GM23248 (cell line): ENCODE results near the gene MOXD1. TPM values are rescaled to one million over a fixed set of nuclear protein-coding genes. Genes with fewer than 3 reads are reported as not detected.

Experiments
- DNase-seq: peaks from one replicate; pipeline ENCODE4 v3.0.0-alpha.2; 2015
- H2AFZ ChIP-seq: fragments of 200-600 bp; sonication (generic); 2 replicates; pipeline ENCODE4 v1.6.1; 2016; ENCODE audit warnings: antibody characterized with exemption
- H3F3A ChIP-seq: fragments of 200-600 bp; sonication (generic); 2 replicates; pipeline ENCODE4 v1.6.1; 2016; ENCODE audit warnings: mild to moderate bottlenecking, antibody characterized with exemption, mixed run types; ENCODE audit not compliant: insufficient read depth
- H3K27ac ChIP-seq: fragments of 200-600 bp; sonication (generic); 2 replicates; pipeline ENCODE4 v1.5.1; 2016; ENCODE audit warnings: mild to moderate bottlenecking
- H3K27me3 ChIP-seq: fragments of 200-600 bp; sonication (generic); replicated peaks from 2 replicates; pipeline ENCODE4 v1.6.1; 2016; ENCODE audit warnings: mild to moderate bottlenecking; ENCODE audit not compliant: insufficient read depth
- H3K36me3 ChIP-seq: fragments of 200-600 bp; sonication (generic); 2 replicates; pipeline ENCODE4 v1.6.1; 2016; ENCODE audit warnings: low read depth, mild to moderate bottlenecking
- H3K4me1 ChIP-seq: fragments of 200-600 bp; sonication (generic); 2 replicates; pipeline ENCODE4 v1.6.1; 2016; ENCODE audit warnings: mild to moderate bottlenecking; ENCODE audit not compliant: insufficient read depth
- H3K4me2 ChIP-seq: fragments of 200-600 bp; sonication (generic); one replicate; pipeline ENCODE4 v1.6.1; 2016; ENCODE audit warnings: mild to moderate bottlenecking; ENCODE audit not compliant: unreplicated experiment
- H3K4me3 ChIP-seq: fragments of 200-600 bp; sonication (generic); 2 replicates; pipeline ENCODE4 v1.5.1; 2016; ENCODE audit warnings: mild to moderate bottlenecking
- H3K79me2 ChIP-seq: fragments of 200-600 bp; sonication (generic); 2 replicates; pipeline ENCODE4 v1.6.1; 2016; ENCODE audit warnings: mild to moderate bottlenecking; ENCODE audit not compliant: insufficient read depth
- H3K9ac ChIP-seq: fragments of 200-600 bp; sonication (generic); 2 replicates; pipeline ENCODE4 v1.6.1; 2016; ENCODE audit warnings: mild to moderate bottlenecking
- H3K9me2 ChIP-seq: fragments of 200-600 bp; sonication (generic); 2 replicates; pipeline ENCODE4 v1.6.1; 2016; ENCODE audit warnings: mixed run types, mild to moderate bottlenecking, moderate library complexity; ENCODE audit not compliant: insufficient read depth
- H3K9me3 ChIP-seq: fragments of 200-600 bp; sonication (generic); one replicate; pipeline ENCODE4 v1.6.1; 2017; ENCODE audit warnings: low read depth
- H4K20me1 ChIP-seq: fragments of 200-600 bp; sonication (generic); 2 replicates; pipeline ENCODE4 v1.6.0; 2016; ENCODE audit not compliant: insufficient read depth
- EZH2 ChIP-seq: fragments of 200-600 bp; sonication (generic); IDR thresholded peaks from 2 replicates; pipeline ENCODE4 v1.6.1; 2018; ENCODE audit warnings: antibody characterized with exemption, mild to moderate bottlenecking; ENCODE audit not compliant: insufficient read depth, poor library complexity, severe bottlenecking
- EZH2phosphoT487 ChIP-seq: fragments of 200-600 bp; sonication (generic); IDR thresholded peaks from 2 replicates; pipeline ENCODE4 v1.6.1; 2018; ENCODE audit warnings: antibody characterized with exemption, moderate library complexity, mild to moderate bottlenecking, low read depth; ENCODE audit not compliant: insufficient read depth
- WGBS, 2 experiments: methylation state at CpG; one replicate each; pipeline ENCODE4 v1.1.6; 2015 to 2017; ENCODE audit warnings: low lambda C conversion rate in 2 of 2, low coverage in 1 of 2; ENCODE audit errors: missing lambda C conversion rate in 2 of 2; 5-methylcytosine and 5-hydroxymethylcytosine counted together
- in situ Hi-C: fragments of 300-500 bp; cut with MboI; formaldehyde crosslinking; loops from 2 replicates; pipeline ENCODE4 v1.15.0; 2020
- polyA plus RNA-seq: library from polyadenylated mRNA; unstranded; fragments of >200 nt; fragmentation: Nextera tagmentation; extraction: Ambion mirVana; gene quantifications from 2 replicates; pipeline ENCODE4 v1.2.1, GENCODE V29; 2016
- total RNA-seq: library from RNA; depleted of rRNA; stranded (reverse); fragments of >200 nt; shearing (Covaris generic); gene quantifications from 2 replicates; pipeline ENCODE4 v1.2.3, GENCODE V29; 2014

The MOXD1 gene
- total and polyA plus RNA-seq, 2 experiments from 2014 or later = 528 to 557 TPM

GRCh38 chr6:132443206-132443605 lies 41.9 kb upstream of the MOXD1 start:
- 0 out of 2 replicates have a peak, but pooled peaks cover 13% of the 10 kb centered on the region for H3K36me3 ChIP-seq
- peak; percentile 34 for DNase-seq
- H4K20me1 ChIP-seq = no peaks in the 10 kb centered on the region
- no peaks in the 10 kb centered on the region for H3K27me3 ChIP-seq
- H3K27ac ChIP-seq = peak overlapping the region; percentile 15; the same call in 1 of the 2 replicates
- TF ChIP-seq EZH2phosphoT487 = no peak
- TF ChIP-seq EZH2 = no peak
- H3K4me2 ChIP-seq = no peak overlapping the region
- H2AFZ ChIP-seq = no peak overlapping the region
- in situ Hi-C loops = no loop called here
- no peaks in the 10 kb centered on the region for H3K9me2 ChIP-seq
- no peak overlapping the region for H3K4me3 ChIP-seq
- no peak overlapping the region for H3K9ac ChIP-seq
- peaks cover 40% of the 10 kb centered on the region for H3F3A ChIP-seq
- peaks cover 37% of the 10 kb centered on the region for H3K4me1 ChIP-seq
- H3K79me2 ChIP-seq = no peaks in the 10 kb centered on the region
- no peaks in the 10 kb centered on the region for H3K9me3 ChIP-seq

GRCh38 chr6:132430110-132430509 lies 28.8 kb upstream of the MOXD1 start:
- in situ Hi-C loops = no loop called here
- 91 to 94% methylated on average over 2 of the region's 2 CpGs for WGBS, 2 experiments
- no peaks in the 10 kb centered on the region for H3K9me2 ChIP-seq

GRCh38 chr6:132425176-132425575 lies 23.9 kb upstream of the MOXD1 start:
- Histone ChIP-seq H3K9me3 (no peaks in the 10 kb centered on the region), H3K27me3 (no peaks in the 10 kb centered on the region), H3K9ac (no peak overlapping the region), H3K36me3 (no peaks in the 10 kb centered on the region), H3K79me2 (peaks cover 26% of the 10 kb centered on the region), H3K9me2 (no peaks in the 10 kb centered on the region), H4K20me1 (no peaks in the 10 kb centered on the region), H3K4me2 (no peak overlapping the region), H3K4me1 (peaks cover 8% of the 10 kb centered on the region; the same call in 1 of the 2 replicates), H2AFZ (no peak overlapping the region), H3F3A (no peaks in the 10 kb centered on the region), H3K27ac (no peak overlapping the region), H3K4me3 (no peak overlapping the region)
- 80 to 88% methylated on average over 5 of the region's 5 CpGs for WGBS, 2 experiments
- DNase-seq = no peak
- TF ChIP-seq EZH2phosphoT487 = no peak
- in situ Hi-C loops = no loop called here

More at GRCh38 chr6:132430110-132430509, 28.8 kb upstream of the MOXD1 start:
- no peak overlapping the region for H3K9ac ChIP-seq
- H3F3A ChIP-seq = no peaks in the 10 kb centered on the region
- TF ChIP-seq EZH2phosphoT487 = no peak
- no peak for TF ChIP-seq EZH2
- no peak overlapping the region for H3K4me3 ChIP-seq
- no peaks in the 10 kb centered on the region for H3K27me3 ChIP-seq
- no peaks in the 10 kb centered on the region for H3K36me3 ChIP-seq
- H3K4me1 ChIP-seq = peaks cover 8% of the 10 kb centered on the region; the same call in 1 of the 2 replicates
- H4K20me1 ChIP-seq = no peaks in the 10 kb centered on the region
- H2AFZ ChIP-seq = no peak overlapping the region
- H3K9me3 ChIP-seq = no peaks in the 10 kb centered on the region
- DNase-seq = no peak
- no peak overlapping the region for H3K4me2 ChIP-seq
- no peak overlapping the region for H3K27ac ChIP-seq
- H3K79me2 ChIP-seq = no peaks in the 10 kb centered on the region

- Histone ChIP-seq H3K4me1 (peaks cover 11% of the 10 kb centered on the region), H3K9me2 (no peaks in the 10 kb centered on the region), H3K27ac (no peak overlapping the region), H2AFZ (no peak overlapping the region), H3K4me3 (no peak overlapping the region), H4K20me1 (no peaks in the 10 kb centered on the region), H3K4me2 (no peak overlapping the region), H3F3A (peaks cover 5% of the 10 kb centered on the region), H3K9ac (no peak overlapping the region), H3K27me3 (no peaks in the 10 kb centered on the region), H3K9me3 (no peaks in the 10 kb centered on the region), H3K79me2 (peaks cover 26% of the 10 kb centered on the region), H3K36me3 (no peaks in the 10 kb centered on the region)
- WGBS, 2 experiments = 92 to 94% methylated on average over 3 of the region's 3 CpGs
- DNase-seq = no peak
- in situ Hi-C loops = no loop called here
- no peak for TF ChIP-seq EZH2
Observed at GRCh38 chr6:132423839-132424238, 22.6 kb upstream of the MOXD1 start.

GRCh38 chr6:132418235-132418965 lies 17.1 kb upstream of the MOXD1 start:
- no peaks in the 10 kb centered on the region for H3K9me3 ChIP-seq
- H3K27me3 ChIP-seq = no peaks in the 10 kb centered on the region
- H4K20me1 ChIP-seq = no peaks in the 10 kb centered on the region
- in situ Hi-C loops = no loop called here
- H3K4me1 ChIP-seq = peaks cover 29% of the 10 kb centered on the region
- peaks cover 25% of the 10 kb centered on the region for H3K79me2 ChIP-seq
- H3K27ac ChIP-seq = peak overlapping the region; percentile 72
- no peaks in the 10 kb centered on the region for H3K9me2 ChIP-seq
- no peak overlapping the region for H3K4me3 ChIP-seq
- H3K4me2 ChIP-seq = peak overlapping the region; percentile 20
- H3F3A ChIP-seq = peaks cover 41% of the 10 kb centered on the region
- TF ChIP-seq EZH2 (no peak), EZH2phosphoT487 (no peak)
- DNase-seq = peak; percentile 65
- H3K36me3 ChIP-seq = no peaks in the 10 kb centered on the region
- H3K9ac ChIP-seq = no peak overlapping the region
- H2AFZ ChIP-seq = peak overlapping the region; percentile 8; the same call in 1 of the 2 replicates
- WGBS, 2 experiments = 15 to 20% methylated on average over 6 of the region's 6 CpGs
